HG03064 (cell line): ENCODE results near the gene PARD3.

Experiments used
- ATAC-seq: cut with Tn5 transposase; IDR thresholded peaks from one replicate; pipeline ENCODE4 v1.9.1; 2021; ENCODE audit warnings: low read depth; ENCODE audit not compliant: unreplicated experiment

The PARD3 gene

DNA sequence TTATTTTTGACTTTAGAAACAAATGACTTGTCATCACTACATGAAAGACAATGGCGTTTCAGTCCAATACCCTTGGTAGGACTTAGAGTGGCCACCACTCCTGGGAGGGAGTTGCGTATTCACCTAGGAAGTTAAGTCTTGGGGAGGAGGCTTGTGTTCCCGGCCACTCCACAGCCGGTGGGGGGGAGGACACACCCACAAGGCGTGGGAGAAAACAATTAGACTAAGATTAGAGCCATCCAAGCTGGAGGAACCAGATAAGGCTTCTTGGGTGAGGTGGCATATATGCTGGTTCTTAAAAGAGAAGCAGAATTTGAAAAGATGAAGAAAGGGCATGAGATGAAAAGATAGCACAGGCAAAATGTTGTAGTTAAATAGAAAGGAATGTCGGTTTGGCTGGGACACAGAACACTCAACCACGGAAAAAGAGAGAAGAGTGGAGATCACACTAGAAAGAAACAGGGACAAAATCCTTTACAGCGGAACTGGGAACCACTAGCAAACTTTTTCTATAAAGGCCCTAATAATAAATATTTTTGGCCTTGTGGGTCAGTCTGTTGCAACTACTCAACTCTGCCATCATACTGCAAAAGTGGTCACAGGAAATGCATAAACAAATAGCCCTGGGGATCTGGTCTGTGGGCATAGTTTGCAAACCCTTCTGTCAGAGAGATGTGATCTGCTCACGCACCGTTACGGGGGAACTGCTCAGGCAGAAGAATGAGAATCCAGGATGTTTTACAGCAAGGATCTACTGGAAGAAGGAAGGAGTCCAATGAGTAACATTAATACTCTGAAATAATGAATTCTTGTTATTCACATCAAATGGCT, 651.8 kb downstream of the PARD3 start:
- no peak for ATAC-seq

DNA sequence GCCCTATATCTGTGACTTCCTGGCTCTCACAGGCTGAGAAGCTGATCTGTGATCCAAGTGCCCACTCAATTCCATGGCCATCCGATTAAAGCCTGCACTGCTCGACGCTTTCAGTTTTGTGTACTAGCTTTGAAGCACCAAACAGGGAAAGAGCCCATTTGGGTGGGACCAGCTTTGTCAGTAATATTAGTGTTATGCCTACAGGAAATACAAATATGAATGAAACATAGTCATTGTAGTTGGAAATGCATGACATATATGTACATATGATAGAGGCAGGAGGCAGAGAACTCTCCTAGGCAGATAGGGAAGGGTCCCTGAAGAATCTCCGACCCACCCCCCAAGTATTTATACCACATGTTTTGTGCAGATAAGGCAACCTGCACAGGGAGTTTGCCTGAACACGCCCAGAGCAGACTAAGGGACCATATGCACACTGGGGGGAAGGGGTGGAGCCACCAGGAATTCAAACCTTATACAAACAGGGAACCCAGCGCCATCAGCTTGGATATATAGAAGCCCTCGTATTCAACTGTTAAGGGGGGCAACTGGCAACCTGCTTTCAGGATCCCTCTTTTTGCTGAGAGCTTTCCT, 653.2 kb downstream of the PARD3 start:
- no peak for ATAC-seq

DNA sequence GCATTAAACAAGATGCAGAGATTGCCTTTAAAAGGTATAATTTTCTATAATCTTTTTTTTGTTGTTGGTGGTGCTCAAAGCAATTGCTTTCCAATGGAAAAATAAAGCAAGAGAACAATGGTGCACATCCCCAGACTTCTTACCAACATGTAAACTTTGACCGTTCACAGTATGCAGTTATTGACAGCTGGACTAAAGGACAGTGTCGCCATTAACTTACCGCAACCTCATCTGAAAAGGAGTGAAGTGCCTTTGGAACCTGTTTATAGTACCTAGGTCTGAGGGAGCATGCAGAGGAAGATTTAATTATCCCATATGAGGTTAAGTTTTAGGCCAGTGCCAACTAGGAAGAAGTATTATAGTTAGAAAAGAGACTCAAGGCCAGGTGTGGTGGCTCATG, 654.5 kb downstream of the PARD3 start:
- ATAC-seq: no peak

DNA sequence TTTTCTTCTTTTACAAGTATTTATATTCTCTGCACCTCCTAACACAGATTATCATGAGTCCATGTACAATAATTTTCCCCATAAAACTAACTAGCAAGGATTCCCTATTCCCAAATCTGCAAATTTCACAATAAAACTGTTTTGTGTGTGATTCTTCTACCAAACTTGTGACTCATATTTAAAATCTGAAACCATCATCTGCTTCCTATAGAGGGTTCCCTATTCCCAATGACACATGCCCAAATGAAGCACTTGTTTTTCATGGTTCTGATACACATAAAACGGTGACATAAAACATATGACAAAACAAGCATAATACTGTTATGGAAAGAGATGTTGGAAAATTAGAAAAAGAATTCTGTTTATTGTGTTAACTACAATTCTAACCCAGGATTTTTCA, 657.6 kb downstream of the PARD3 start:
- ATAC-seq: no peak

- no peak for ATAC-seq
Observed at GRCh38 chr10:34156781-34157425, 658.2 kb downstream of the PARD3 start.

DNA sequence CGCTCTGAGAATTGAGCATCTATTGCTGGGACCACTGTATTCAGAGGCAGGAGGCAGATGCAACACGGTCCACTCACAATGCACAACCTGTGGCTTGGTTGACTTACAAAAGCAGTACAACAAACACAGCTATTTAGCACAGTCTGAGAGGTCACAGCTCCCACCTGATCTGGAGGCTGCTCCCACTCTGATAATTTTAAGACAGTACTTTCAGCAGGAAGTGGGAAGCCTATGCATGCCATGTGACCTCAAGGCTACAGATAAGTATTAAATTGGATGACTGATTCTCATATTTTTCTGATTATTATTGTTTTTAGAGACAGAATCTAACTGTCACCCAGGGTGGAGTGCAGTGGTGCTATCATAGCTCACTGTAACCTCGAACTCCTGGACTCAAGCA, 659.3 kb downstream of the PARD3 start:
- no peak for ATAC-seq

GRCh38 chr10:34154383-34154900, 660.7 kb downstream of the PARD3 start:
- no peak for ATAC-seq

GRCh38 chr10:34153663-34154382, 661.3 kb downstream of the PARD3 start:
- no peak for ATAC-seq

GRCh38 chr10:34152434-34152833, 662.7 kb downstream of the PARD3 start:
- ATAC-seq: no peak

DNA sequence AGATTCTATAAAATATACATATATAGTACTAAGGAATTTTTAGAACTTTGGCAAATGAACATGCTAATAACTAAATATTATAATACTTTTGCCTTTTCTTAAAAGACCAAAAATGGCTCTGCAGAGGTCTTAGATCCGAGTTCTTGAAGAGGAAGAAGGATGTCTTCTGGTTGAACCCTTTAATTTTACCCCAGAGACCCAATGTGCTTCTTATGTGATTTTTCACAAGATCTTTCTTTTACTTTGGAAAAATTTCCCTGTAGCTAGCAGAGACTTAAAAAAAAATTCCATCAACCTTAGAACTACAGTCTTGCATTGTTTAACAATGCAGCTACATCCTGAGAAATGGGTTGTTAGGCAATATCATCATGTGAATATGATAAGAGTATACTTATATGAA, 663.2 kb downstream of the PARD3 start:
- ATAC-seq: no peak

DNA sequence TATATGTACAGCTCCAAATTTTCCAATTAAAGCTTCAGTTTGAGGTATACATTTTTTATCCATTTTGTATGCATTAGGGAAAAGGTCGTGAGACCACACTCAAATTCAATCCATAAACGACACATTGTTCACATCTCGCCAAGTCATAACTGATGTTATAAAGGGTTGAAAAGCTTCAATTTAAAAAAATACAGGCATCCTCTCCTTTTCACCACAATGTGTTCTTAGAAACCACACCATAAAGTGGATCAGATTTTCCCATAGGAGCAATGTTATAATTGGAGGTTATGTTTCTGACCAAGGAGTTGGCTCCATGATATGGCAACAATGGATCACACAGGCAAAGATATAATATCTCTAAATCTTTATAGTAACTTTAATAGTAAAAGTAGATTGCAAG, 663.6 kb downstream of the PARD3 start:
- no peak for ATAC-seq

DNA sequence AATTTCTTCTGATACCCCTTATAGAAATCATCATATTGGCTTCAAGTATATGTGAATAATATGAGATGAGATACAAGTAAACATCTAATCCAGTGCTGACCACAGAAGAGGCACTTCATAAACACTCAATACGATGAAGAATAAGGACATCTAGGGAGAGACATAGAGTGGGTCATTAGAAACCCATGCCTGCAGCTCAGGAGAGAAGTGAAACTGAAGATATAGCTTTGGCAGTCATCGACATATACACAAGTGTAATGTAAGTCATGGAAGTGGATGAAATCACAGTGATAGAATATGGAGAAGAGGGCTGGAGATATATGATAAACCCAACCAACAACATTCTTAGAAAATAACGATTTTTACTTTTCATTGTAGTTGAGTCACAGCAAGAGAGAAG, 665.0 kb downstream of the PARD3 start:
- no peak for ATAC-seq

- ATAC-seq: no peak
Observed at GRCh38 chr10:34148305-34148657, 666.8 kb downstream of the PARD3 start.

DNA sequence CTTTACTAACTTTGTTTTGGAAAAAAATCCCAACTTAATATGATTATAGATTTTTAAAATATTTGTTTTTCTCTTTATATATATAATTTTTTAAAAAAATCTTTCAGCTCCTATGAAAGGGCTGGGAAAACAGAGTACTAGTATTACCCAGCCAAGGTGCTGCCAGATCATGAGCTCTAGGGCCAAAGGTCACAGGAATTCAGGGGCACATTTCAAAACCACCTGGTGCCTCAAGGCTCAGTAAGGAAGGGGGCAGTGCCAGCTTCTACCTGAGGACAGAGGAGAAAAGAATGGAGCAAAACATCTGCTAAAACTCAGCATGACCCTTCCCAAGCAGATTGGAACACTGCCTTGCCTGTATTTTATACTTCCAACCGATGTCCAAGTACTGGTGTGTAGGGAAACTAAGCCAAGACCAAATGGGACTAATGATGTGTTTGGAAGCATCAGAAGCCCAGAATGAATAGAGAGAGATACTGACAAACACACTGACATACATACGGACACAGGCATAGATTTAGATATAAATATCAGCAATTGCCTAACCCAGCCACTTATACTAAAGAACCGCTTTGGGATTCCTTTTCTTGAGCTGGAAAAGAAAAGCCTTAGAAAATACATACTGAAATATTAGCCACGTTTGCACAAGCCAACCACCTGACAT, 667.3 kb downstream of the PARD3 start:
- no peak for ATAC-seq

GRCh38 chr10:34145715-34146114, 669.4 kb downstream of the PARD3 start:
- ATAC-seq: no peak

GRCh38 chr10:34143466-34143865, 671.6 kb downstream of the PARD3 start:
- ATAC-seq: no peak

DNA sequence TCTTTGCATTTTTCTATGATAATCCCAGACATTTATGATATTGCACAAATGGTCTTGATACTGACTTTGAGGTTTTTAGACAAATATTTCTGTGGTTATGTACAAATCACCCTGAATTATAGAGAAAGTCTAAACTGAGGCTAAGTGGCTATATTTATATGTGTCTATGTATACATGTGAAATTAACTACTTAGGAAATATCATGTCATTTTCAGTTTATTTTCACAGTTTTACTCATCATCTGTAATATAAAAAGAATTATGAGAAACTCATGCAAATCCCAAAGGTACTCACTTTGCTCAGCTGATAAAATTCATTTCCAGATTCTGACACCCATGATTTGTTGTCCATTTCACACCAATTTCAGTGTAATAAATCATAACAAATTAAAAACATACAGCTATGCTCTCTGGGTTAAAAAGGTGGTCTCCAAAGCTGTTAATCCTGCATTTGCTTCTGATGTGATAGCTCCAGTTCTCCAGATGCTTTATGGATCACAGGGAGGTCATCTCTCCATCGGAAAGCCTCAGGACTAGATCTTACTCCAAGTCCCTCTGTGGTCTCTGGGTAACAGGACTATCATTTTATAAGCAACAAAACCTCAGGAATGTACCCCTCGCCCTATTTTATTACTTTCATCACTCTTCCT, 673.9 kb downstream of the PARD3 start:
- ATAC-seq: no peak

DNA sequence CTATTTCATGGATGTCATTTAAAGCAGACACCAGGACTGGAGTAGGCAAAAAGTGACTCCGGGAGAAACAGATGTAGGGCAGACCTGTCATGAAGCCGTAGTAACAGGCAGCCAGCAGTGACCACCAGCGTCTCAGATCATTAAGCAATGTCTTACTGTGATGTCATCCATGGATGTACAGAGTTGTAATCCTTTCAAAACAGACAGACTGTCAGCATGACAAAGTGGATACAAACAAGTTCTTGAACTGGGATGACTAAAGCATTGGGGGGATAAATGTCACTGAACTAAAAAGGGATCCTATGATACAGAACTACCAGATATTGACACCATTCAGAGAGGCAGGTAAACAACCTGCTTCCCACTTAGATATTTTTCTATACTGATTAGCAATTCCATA, 675.5 kb downstream of the PARD3 start:
- ATAC-seq: no peak

GRCh38 chr10:34137955-34138354, 677.1 kb downstream of the PARD3 start:
- ATAC-seq: no peak

DNA sequence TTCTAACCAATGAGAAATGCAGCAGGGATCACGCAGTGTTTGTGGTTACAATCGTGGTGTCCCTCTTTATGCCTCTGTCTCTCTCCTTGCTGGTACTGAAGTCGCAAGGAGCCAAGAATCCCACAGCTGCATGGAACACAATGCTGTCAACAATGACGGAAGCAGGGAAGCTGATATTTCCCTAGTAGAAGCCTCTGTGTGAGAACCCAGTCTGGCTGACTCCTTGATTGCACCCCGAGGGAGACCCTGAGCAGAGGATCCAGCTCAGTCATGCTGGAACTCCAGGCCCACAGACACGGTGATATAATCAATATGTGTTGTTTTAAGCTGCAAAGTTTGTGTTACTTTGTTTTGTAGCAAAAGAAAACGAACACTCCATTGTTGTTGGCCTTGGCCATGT, 677.9 kb downstream of the PARD3 start:
- ATAC-seq: no peak
